Peyer's patch (tissue), 4 donors: ENCODE measurements around the gene PLIN4. TPM values are rescaled to one million over a fixed set of nuclear protein-coding genes. Genes with fewer than 3 reads are reported as not detected.

ENCODE experiments used
- DNase-seq, 3 donors: peaks; one replicate each; pipeline ENCODE4 v3.0.0-alpha.2; 2017 to 2019
- H3K27ac ChIP-seq, 4 donors: fragments of 200-600 bp; sonication (generic); one replicate each; pipeline ENCODE4 v1.5.1; 2016 to 2019
- H3K27me3 ChIP-seq, 2 donors: fragments of 200-600 bp; sonication (generic); one replicate each; pipeline ENCODE4 v1.5.1; 2019
- H3K36me3 ChIP-seq, 3 donors: fragments of 200-600 bp; sonication (generic); one replicate each; pipeline ENCODE4 v1.5.1; 2016 to 2019
- H3K4me1 ChIP-seq, 4 donors: fragments of 200-600 bp; sonication (generic); one replicate each; pipeline ENCODE4 v1.5.1; 2016 to 2019
- H3K4me3 ChIP-seq, 4 donors: fragments of 200-600 bp; sonication (generic); 1 replicate in 3 of 4; 2 replicates in 1 of 4; pipeline ENCODE4 v1.5.1; 2016 to 2019; ENCODE audit warnings: mild to moderate bottlenecking in 1 of 4
- H3K9me3 ChIP-seq, 4 donors: fragments of 200-600 bp; sonication (generic); one replicate each; pipeline ENCODE4 v1.5.1; 2016 to 2019; ENCODE audit warnings: mild to moderate bottlenecking in 1 of 4
- POLR2A ChIP-seq, 2 donors: fragments of 450-650 bp; IDR thresholded peaks; one replicate each; pipeline ENCODE4 v1.5.1; 2017; ENCODE audit warnings: antibody characterized with exemption in 2 of 2, mild to moderate bottlenecking in 2 of 2, moderate library complexity in 2 of 2
- total RNA-seq, 4 donors: library from RNA; depleted of rRNA; stranded (reverse); fragments of >200 nt; gene quantifications; one replicate each; pipeline ENCODE4 v1.1.0, GENCODE V29; 2016
- TF ChIP-seq, protein P1 (sequence below), 6 experiments: fragments of 450-650 bp in 4 of 6; fragments of 200-600 bp in 2 of 6; sonication (generic) in 1 of 6; IDR thresholded peaks; one replicate each; pipeline ENCODE4 v1.5.1; 2017 to 2019; ENCODE audit warnings: antibody characterized with exemption in 6 of 6, mild to moderate bottlenecking in 3 of 6, moderate library complexity in 1 of 6

The PLIN4 gene
- total RNA-seq, 4 donors from 2014 or later: 0.83 to 5.1 (median 2.3) TPM

DNA sequence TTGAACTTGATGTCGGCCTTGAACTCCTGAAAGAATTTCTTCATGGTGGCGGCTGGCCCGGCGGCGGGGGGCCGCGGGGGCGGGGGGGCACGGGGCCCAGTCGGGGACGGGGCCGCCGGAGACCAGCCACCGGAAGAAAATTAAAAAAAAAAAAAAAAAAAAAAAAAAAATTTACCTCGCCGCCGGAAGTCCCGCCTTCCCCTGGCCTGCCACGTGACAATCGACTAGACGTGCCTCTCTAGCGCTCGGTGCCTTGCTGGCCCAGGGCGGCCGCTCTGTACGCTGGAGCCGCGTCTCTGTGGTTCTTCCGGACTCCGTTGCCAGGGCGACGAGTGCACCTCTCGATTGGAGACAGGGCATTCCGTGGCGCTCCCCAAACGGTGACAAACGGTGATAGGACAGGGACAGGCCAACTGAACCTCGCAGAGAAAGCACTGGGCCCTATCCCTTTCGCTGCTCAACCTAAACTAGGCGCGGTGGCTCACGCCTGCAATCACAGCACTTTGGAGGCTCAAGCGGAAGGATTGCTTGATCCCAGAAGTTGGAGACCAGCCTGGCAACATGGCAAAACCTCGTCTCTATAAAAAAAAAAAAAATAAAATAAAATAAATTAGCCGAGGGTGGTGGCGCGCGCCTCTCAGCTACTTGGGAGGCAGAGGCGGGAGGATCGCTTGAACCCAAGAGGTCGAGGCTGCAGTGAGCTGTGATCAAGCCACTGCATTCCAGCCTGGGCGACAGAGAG lies 60.5 kb downstream of the PLIN4 start, which contains the start of gene UBXN6:
Gene UBXN6, minus strand, starts transcription at position 141 of the 742 bp plus-strand sequence. Its CDS starts 97 bp downstream, at position 44.
- TF ChIP-seq, protein P1, sequence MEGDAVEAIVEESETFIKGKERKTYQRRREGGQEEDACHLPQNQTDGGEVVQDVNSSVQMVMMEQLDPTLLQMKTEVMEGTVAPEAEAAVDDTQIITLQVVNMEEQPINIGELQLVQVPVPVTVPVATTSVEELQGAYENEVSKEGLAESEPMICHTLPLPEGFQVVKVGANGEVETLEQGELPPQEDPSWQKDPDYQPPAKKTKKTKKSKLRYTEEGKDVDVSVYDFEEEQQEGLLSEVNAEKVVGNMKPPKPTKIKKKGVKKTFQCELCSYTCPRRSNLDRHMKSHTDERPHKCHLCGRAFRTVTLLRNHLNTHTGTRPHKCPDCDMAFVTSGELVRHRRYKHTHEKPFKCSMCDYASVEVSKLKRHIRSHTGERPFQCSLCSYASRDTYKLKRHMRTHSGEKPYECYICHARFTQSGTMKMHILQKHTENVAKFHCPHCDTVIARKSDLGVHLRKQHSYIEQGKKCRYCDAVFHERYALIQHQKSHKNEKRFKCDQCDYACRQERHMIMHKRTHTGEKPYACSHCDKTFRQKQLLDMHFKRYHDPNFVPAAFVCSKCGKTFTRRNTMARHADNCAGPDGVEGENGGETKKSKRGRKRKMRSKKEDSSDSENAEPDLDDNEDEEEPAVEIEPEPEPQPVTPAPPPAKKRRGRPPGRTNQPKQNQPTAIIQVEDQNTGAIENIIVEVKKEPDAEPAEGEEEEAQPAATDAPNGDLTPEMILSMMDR (IDR thresholded peaks at IDR 0.05): peak in 4 of 6 experiments; percentile 27 to 49 (median 38)
- TF ChIP-seq POLR2A (IDR thresholded peaks at IDR 0.05): no peak
- peak within 1 kb of the TSS; percentile 80 to 89 (median 86) for H3K27ac ChIP-seq
- peaks cover 0 to 16% (median 0%) of the 10 kb centered on the region in 3 donors for H3K36me3 ChIP-seq
- H3K4me3 ChIP-seq: peak within 1 kb of the TSS; percentile 70 to 89 (median 78)
- no peaks in the 10 kb centered on the region for H3K9me3 ChIP-seq
- no peaks in the 10 kb centered on the region for H3K27me3 ChIP-seq
- peak; percentile 97 to 99 (median 98) for DNase-seq
- H3K4me1 ChIP-seq: peaks cover 0 to 18% (median 8%) of the 10 kb centered on the region in 4 donors

DNA sequence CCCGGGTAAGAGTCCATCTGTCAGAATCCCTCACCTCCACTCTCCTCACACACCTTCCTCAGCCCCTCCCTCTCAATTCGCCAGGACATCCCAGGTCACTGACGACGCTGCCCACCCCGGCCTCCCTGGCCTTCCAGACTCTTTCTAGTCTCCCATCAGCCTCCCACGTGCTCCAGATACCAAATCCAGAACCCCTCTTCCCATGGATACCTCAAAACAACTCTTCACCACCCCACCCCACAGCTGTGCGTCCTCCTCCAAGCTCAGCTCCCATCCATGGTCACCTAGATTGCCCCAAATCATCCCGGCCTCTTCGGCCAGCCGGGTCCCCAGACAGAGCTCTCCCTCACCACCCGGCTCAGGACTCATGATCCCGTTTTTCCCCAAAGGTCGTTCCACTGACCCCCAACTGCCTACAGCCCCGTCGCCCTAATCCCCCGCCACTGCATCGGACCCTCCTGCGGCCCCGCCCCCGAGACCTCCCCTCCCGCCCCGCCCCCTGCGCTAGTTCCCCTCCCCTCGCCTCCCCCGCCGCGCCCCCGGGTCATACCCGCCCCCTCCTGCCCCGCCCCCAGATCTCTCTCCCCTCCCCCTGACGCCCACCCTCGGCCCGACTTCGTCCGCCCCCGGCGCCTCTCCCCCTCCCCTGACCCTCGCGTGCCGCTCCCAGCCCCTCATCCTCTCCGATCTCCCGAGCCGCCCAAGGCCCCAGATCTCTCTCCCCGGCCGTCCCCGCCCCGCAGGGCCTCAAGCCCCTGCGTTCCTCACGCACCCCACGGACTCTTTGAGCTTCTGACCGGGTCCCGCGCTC lies 61.2 kb downstream of the PLIN4 start:
- Histone ChIP-seq H3K27me3 (no peaks in the 10 kb centered on the region), H3K9me3 (no peaks in the 10 kb centered on the region), H3K27ac (peak overlapping the region; percentile 80 to 89 (median 86)), H3K4me1 (peaks cover 0 to 18% (median 8%) of the 10 kb centered on the region in 4 donors), H3K36me3 (peaks cover 0 to 24% (median 0%) of the 10 kb centered on the region in 3 donors), H3K4me3 (peak overlapping the region; percentile 70 to 89 (median 78))
- TF ChIP-seq, protein P1 (IDR thresholded peaks at IDR 0.05): no peak
- no peak for TF ChIP-seq POLR2A (IDR thresholded peaks at IDR 0.05)
- peak in 2 of 3 donors; percentile 58 to 65 for DNase-seq

DNA sequence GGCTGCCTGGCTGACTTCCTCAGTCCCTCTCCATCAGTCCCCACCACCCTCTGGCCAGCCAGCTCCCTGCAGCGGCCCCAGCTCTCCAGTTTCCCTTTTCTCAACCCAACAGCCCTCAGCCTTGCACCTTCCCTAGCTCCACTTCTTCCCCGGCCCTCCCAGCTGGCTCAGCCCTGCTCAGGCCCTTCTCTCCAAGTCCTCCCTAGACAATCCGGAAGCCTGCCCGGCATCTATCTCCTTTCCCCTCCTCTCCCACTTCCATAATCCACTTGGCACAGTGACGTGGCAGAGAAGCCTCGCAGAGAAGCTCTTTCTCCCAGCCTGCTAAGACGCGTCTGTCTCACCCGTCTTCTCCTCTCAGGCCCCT lies 61.8 kb downstream of the PLIN4 start:
- Histone ChIP-seq H3K27me3 (no peaks in the 10 kb centered on the region), H3K4me1 (peaks cover 0 to 18% (median 8%) of the 10 kb centered on the region in 4 donors), H3K36me3 (peaks cover 0 to 30% (median 0%) of the 10 kb centered on the region in 3 donors), H3K9me3 (no peaks in the 10 kb centered on the region), H3K4me3 (peak overlapping the region; percentile 70 to 89 (median 78)), H3K27ac (peak overlapping the region; percentile 80 to 89 (median 86))
- no peak for TF ChIP-seq POLR2A (IDR thresholded peaks at IDR 0.05)
- TF ChIP-seq, protein P1 (IDR thresholded peaks at IDR 0.05): no peak
- no peak for DNase-seq

DNA sequence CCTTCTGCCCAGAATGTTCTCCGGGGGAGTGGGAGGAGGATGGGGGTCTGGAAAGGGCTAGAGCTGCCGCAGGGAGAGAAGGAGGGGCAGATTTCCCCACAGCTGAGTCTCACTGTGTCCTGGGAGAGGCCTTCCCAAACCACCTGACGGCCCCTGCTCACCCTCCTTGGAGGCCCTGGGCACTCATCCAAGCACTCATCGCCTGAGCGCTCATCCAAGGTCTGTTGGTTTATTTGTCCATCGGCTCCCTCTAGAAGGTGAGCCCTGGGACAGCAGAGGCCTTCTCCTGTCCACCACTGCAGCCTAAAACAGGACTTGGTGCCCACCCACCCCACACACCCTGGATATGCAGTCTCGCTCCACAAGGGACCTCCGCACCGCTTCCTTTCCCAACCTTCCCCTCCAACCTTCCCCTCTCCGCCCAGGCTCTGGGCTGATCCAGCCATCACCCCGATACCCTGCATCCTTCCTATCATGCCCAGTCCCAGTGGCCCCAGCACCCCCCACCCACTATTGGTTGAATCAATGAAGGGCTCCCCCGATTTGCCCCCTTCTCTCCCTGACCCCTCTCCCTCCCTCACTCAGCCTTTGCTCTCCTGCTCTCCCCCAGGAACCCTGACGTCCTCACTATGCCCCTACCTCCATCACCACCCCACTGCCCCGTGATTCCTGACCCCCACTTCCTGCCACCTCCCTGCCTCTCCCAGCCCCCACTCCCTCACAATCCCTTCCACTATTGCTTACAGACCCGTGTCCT lies 62.4 kb downstream of the PLIN4 start:
- no peak for DNase-seq
- TF ChIP-seq POLR2A (IDR thresholded peaks at IDR 0.05): no peak
- TF ChIP-seq, protein P1 (IDR thresholded peaks at IDR 0.05): no peak
- peaks cover 0 to 18% (median 8%) of the 10 kb centered on the region in 4 donors for H3K4me1 ChIP-seq
- H3K27me3 ChIP-seq: no peaks in the 10 kb centered on the region
- H3K9me3 ChIP-seq: no peaks in the 10 kb centered on the region
- peak overlapping the region; percentile 80 to 89 (median 86) for H3K27ac ChIP-seq
- peaks cover 0 to 35% (median 0%) of the 10 kb centered on the region in 3 donors for H3K36me3 ChIP-seq
- peak overlapping the region in 2 of 4 donors; percentile 70 to 81 for H3K4me3 ChIP-seq
